ENCODE data around the gene DUSP19. TPM values are rescaled to one million over a fixed set of nuclear protein-coding genes. Genes with fewer than 3 reads are reported as not detected.

The DUSP19 gene
- total and polyA plus RNA-seq, 2 of the 4 experiments (the other 2 are of a cell fraction) = 0.86 to 1.4 TPM

- H2AFZ ChIP-seq (replicated peaks; ENCODE audit: low read length, poor library complexity) = peak overlapping the region; percentile 92
- H3K9ac ChIP-seq (ENCODE audit: low read depth, low read length) = peak overlapping the region; percentile 98
- H3K9me3 ChIP-seq (ENCODE audit: control insufficient read depth, insufficient read depth, low read length) = no peaks in the 10 kb centered on the region
- no TSS peak for BruUV-seq (replicated peaks)
- peak overlapping the region; percentile 99 for H3K23ac ChIP-seq (ENCODE audit: low read depth, low read length)
- H4K8ac ChIP-seq (ENCODE audit: low read depth in 2 of 2, low read length in 2 of 2) = peak overlapping the region; percentile 30 to 51
- H3K36me3 ChIP-seq (ENCODE audit: control insufficient read depth, insufficient read depth, low read length) = no peaks in the 10 kb centered on the region
- in situ Hi-C loops (cut with MboI; ENCODE audit: low sequenced_read_pairs) (no loop called here), intact Hi-C loops (cut with micrococcal nuclease) (loop anchor here (2.0 to 10.0 kb wide), 3 partner anchors 41 to 443 kb away; partner anchors contain the start of genes DUSP19 and NUP35), dilution Hi-C loops (cut with HindIII; ENCODE audit: low sequenced_read_pairs, unreplicated experiment) (no loop called here)
- H2BK20ac ChIP-seq (ENCODE audit: low read depth, low read length) = 0 out of 2 replicates have a peak overlapping the region, but pooled peaks have one; percentile 14
- peak overlapping the region; percentile 94 for H2BK5ac ChIP-seq (ENCODE audit: low read depth, low read length, poor library complexity, severe bottlenecking)
- peak overlapping the region; percentile 97 for H3K4me3 ChIP-seq (ENCODE audit: insufficient read depth, low read depth, low read length)
- H3K79me1 ChIP-seq (ENCODE audit: low read depth in 1 of 2, low read length in 2 of 2) = peaks cover 0 to 5% of the 10 kb centered on the region in 2 experiments; a peak in 1 of 4 replicates
- H2BK120ac ChIP-seq (ENCODE audit: low read depth, low read length) = peak overlapping the region; percentile 53
- peak overlapping the region; percentile 99 for H3K27ac ChIP-seq (ENCODE audit: insufficient read depth, low read length)
- ATAC-seq (ENCODE audit: low read depth) (peak; percentile 54), DNase-seq (no peak)
- CTCF ChIA-PET = no interaction called here
- H2AK9ac ChIP-seq (replicated peaks; ENCODE audit: low read depth, low read length, poor library complexity) = peak overlapping the region; percentile 94
- peak overlapping the region; percentile 80 for H3K18ac ChIP-seq (ENCODE audit: low read depth, low read length)
- peak overlapping the region; percentile 38; the same call in 1 of the 2 replicates for H4K5ac ChIP-seq (ENCODE audit: low read depth, low read length)
- peaks cover 34% of the 10 kb centered on the region for H4K20me1 ChIP-seq (ENCODE audit: insufficient read depth, low read length)
- peak overlapping the region; percentile 18; the same call in 1 of the 3 replicates for H2BK15ac ChIP-seq (ENCODE audit: low read depth, low read length)
- peak; percentile 47; the same call in 1 of the 2 replicates for TF ChIP-seq POLR2A (IDR thresholded peaks at IDR 0.05; ENCODE audit: low read depth, low read length)
- peak; percentile 67; the same call in 1 of the 2 replicates for TF ChIP-seq MAZ (IDR thresholded peaks at IDR 0.05; ENCODE audit: borderline replicate concordance, low read depth, low read length)
- no peak for TF ChIP-seq BHLHE40 (IDR thresholded peaks at IDR 0.05; ENCODE audit: low read depth, low read length)
- peak overlapping the region; percentile 79 for H3K4ac ChIP-seq (ENCODE audit: low read depth, low read length)
- peak overlapping the region; percentile 69; the same call in 1 of the 2 replicates for H2AK5ac ChIP-seq (ENCODE audit: low read depth, low read length)
- H3K27me3 ChIP-seq (ENCODE audit: control insufficient read depth, insufficient read depth, low read length) = no peaks in the 10 kb centered on the region
- peaks cover 3% of the 10 kb centered on the region; the same call in 1 of the 2 replicates for H3K4me1 ChIP-seq (ENCODE audit: control insufficient read depth, insufficient read depth, low read length)
- POLR2A ChIA-PET (ENCODE audit: unreplicated experiment) = no interaction called here
- 0 out of 2 replicates have a peak, but pooled peaks cover 1% of the 10 kb centered on the region for H3K9me1 ChIP-seq (ENCODE audit: insufficient read depth, low read length)
- WGBS, 2 experiments (ENCODE audit: extremely low coverage in 2 of 2, insufficient read length in 1 of 2) = 2% methylated on average over 31 of the region's 91 CpGs; no CpG with 5 or more reads in 1 of the 2 experiments
- H3K56ac ChIP-seq (ENCODE audit: extremely low read depth, insufficient read depth, low read length) = peak overlapping the region; percentile 83
- H3K4me2 ChIP-seq (ENCODE audit: low read depth, low read length) = peak overlapping the region; percentile 96
- H4K91ac ChIP-seq (ENCODE audit: insufficient read depth, low read depth, low read length) = peak overlapping the region; percentile 46; the same call in 1 of the 2 replicates
- peak overlapping the region; percentile 93 for H3K14ac ChIP-seq (replicated peaks; ENCODE audit: low read depth, low read length)
Measured at GRCh38 chr2:183037553-183038340, 40.8 kb upstream of the DUSP19 start.
